GM19395 (cell line): ENCODE results near the gene SOAT1.
A peak's percentile ranks its signal among the peaks of the same experiment; 100 is the strongest.
"Not testable (repeated sequence)": the region's sequence is repeated elsewhere in the genome, so short reads cannot be mapped to it uniquely, and the experiment has no call there.

ENCODE experiments used
- ATAC-seq: cut with Tn5 transposase; IDR thresholded peaks from one replicate; pipeline ENCODE4 v1.9.1; 2021; ENCODE audit warnings: mild to moderate bottlenecking, moderate library complexity; ENCODE audit not compliant: unreplicated experiment

The SOAT1 gene

DNA sequence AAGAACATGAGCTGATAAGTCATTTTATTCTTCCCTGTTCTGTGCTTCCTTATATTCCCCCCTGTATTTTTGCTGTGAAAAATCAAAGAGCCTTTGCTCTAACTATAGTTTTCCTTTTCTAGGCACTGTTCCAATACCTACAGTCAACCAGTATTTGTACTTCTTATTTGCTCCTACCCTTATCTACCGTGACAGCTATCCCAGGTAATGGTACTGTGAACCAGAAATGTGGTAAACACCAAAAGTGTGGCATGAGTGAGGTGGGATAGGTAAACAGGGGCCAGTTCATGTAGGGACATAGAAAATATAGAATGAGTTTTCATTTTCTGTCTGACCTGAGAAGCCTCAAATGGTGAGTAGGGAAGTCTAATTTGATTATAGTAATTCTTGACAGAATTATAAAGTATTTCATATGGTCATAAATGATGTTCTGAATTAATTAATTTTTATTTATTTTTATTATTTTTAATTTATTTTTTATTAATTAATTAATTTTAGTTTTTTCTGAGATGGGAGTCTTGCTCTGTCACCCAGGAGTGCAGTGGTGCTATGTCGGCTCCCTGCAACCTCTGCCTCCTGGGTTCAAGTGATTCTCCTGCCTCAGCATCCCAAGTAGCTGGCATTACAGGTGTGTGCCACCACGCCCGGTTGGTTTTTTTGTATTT lies 49.3 kb downstream of the SOAT1 start:
- no peak for ATAC-seq

GRCh38 chr1:179351281-179351680 lies 57.7 kb downstream of the SOAT1 start:
- no peak for ATAC-seq

DNA sequence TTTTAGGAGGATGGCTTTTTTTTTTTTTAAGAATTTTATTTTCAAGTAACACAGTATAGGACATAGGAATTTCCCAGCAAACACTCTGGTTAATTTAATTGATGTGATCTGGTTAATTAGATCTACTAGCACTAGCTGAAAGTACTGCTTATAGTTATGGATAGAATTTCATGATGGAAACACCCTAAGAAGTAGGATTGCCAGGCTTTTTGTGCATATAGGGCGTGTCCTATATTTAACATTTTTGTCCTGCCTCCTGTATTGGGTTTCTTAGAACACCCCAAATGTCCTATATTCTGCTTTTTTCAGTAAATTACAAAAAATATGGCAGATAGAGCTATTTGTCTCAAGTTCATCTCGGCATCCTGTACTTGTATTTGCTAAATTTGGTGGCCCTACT lies 58.6 kb downstream of the SOAT1 start:
- ATAC-seq: no peak

DNA sequence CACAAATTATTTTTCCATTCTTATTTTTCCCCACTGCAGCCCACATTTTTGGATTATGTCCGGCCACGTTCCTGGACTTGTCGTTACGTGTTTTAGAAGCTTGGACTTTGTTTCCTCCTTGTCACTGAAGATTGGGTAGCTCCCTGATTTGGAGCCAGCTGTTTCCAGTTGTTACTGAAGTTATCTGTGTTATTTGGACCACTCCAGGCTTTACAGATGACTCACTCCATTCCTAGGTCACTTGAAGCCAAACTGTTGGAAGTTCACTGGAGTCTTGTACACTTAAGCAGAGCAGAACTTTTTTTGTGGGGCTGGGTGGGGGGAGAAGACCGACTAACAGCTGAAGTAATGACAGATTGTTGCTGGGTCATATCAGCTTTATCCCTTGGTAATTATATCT lies 59.9 kb downstream of the SOAT1 start:
- no peak for ATAC-seq

DNA sequence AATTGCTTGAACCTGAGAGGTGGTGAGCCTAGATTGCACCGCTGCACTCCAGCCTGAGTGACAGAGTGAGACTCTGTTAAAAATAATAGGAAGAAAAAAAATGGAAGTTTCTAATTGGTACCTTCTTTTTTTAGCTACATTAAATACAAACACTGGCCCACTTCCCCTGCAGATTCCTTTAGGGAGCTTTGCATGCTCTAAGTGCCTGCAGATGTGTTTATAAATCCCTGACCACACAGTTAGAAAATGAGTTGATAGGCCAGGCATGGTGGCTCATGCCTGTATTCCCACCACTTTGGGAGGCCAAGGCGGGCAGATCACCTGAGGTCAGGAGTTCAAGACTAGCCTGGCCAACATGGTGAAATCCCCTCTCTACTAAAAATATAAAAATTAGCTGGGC lies 68.0 kb downstream of the SOAT1 start:
- not testable (repeated sequence) for ATAC-seq

DNA sequence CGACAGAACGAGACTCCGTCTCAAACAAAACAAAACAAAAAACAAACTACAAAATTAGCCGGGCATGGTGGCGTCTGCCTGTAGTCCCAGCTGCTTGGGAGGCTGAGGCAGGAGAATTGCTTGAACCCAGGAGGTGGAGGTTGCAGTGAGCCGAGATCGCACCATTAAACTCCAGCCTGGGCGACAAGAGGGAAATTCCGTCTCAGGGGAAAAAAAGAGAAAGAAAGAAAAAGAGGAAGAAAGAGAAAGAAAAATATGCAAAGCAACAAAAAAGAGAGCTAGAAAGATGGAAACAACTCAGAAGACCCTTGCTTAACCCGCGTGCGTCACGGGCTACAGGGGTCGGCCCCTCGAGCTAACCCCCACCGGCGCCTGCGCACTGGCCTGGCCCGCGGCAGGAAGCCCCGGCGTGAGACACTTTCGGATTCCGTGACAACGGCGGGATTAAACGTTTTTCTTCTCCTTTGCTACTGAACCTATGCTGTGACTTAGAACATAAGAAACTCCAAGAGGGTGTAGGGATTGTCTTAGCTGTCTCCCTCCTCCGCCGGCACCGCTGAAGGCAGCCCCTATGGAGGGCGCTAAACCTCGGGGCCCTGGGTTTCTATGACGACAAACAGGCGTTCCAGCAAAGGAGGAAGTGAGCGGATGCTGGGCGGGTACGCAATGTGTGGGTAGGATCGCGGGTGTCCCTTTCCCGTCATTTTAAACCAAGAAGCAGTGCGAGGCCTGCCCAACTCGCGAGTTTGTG lies 71.9 kb downstream of the SOAT1 start, which contains the start of gene AXDND1:
AXDND1 (plus strand) TSS at position 630 of the 751 bp plus-strand sequence. CDS start 539 bp downstream, outside the sequence.
- ATAC-seq: peak; percentile 99

GRCh38 chr1:179366093-179366800 lies 72.7 kb downstream of the SOAT1 start:
- peak; percentile 11 for ATAC-seq

GRCh38 chr1:179369751-179370341 lies 76.2 kb downstream of the SOAT1 start:
- ATAC-seq: peak; percentile 33

- ATAC-seq: no peak
Observed at GRCh38 chr1:179372160-179372559, 78.6 kb downstream of the SOAT1 start.

- ATAC-seq: no peak
Observed at GRCh38 chr1:179376223-179376622, 82.6 kb downstream of the SOAT1 start.

GRCh38 chr1:179380299-179380698 lies 86.7 kb downstream of the SOAT1 start:
- ATAC-seq: no peak

DNA sequence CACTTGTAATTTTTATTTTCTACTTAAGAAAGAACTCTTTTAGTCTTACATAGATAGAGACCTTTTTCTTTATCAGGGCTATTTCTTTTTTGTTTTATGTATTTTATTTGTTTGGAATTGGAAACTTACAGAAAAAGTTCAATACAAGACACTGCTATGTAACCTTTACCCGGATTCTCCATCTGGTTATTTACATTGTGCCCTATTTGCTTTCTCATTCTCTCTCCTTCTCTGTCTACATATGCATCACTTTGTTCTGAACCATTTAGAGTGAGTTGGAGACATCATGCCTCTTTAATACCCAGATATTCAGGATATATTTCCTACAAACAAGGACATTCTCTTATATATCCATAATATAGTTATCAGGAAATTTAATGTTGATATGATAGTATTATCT lies 90.4 kb downstream of the SOAT1 start:
- ATAC-seq: no peak

DNA sequence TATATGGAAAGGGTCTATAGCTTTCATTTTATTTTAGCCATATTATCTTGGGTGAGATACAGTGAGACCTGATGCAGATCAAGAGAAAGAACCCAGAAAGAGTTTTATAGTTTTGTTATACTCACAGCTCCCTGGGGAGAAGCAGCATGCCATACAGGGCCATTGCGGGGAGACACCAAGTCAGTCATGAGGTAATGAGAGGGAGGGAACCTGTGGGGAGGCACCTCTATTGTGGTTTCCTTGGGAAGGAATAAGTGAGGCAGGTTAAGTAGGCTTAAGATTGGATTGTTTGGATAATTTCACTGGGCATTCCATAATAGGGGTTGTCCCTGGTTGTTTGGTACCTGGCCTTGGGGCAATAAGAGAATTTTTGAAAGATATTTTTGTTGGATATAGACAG lies 91.9 kb downstream of the SOAT1 start:
- ATAC-seq: no peak

DNA sequence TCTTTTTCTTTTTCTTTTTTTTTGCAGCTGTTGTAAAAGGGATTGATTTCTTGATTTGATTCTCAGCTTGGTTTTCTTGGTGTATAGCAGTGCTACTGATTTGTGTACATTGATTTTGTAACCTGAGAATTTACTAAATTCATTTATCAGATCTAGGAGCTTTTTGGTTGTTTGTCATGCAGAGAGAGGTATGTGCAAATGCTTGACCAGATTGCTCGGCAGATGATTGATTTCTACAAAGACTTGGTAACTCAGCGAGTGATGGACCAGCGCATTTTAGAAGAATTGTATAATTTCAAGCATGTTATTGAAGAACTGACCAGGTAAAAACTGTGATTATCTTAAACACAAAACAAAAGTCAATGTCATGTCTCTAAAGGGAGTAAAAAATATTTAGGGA lies 100.1 kb downstream of the SOAT1 start:
- ATAC-seq: no peak

DNA sequence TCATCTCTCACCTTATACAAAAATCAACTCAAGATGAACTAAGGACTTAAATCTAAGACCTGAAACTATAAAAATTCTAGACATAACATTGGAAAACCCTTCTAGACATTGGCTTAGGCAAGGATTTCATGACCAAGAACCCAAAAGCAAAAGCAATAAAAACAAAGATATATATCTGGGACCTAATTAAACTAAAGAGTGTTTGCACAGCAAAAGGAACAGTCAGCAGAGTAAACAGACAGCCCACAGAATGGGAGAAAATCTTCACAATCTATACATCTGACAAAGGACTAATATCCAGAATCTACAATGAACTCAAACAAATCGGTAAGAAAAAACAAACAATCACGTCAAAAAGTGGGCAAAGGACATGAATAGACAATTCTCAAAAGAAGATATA lies 105.8 kb downstream of the SOAT1 start:
- not testable (repeated sequence) for ATAC-seq
